CD4-positive, alpha-beta memory T cell (primary cell): ENCODE measurements around the gene KCNIP1. TPM values are rescaled to one million over a fixed set of nuclear protein-coding genes. Genes with fewer than 3 reads are reported as not detected.

Experiments
- CTCF ChIA-PET: fragments of 350-600 bp; sonication (Branson Sonifier 250); formaldehyde crosslinking; loops from one replicate; lab custom pipeline; 2021; ENCODE audit warnings: inconsistent platforms; ENCODE audit not compliant: partially characterized antibody; lab: Charles Lee
- POLR2A ChIA-PET: fragments of 350-600 bp; sonication (Branson Sonifier 250); formaldehyde crosslinking; loops from one replicate; lab custom pipeline; 2021; ENCODE audit not compliant: partially characterized antibody; lab: Charles Lee
- DNase-seq, 5 donors: peaks; one replicate each; pipeline versions ENCODE4 v3.0.0 to v3.0.0-alpha.2; 2020 to 2022; ENCODE audit warnings: mixed read lengths in 1 of 5
- H3K27ac ChIP-seq: one replicate; pipeline ENCODE4 v1.7.0; 2013; ENCODE audit warnings: low read depth, low read length
- H3K27me3 ChIP-seq: 2 replicates; pipeline ENCODE4 v1.7.0; 2013; ENCODE audit warnings: mild to moderate bottlenecking, low read length, moderate library complexity; ENCODE audit not compliant: insufficient read depth
- H3K36me3 ChIP-seq: 2 replicates; pipeline ENCODE4 v1.7.0; 2013; ENCODE audit warnings: mild to moderate bottlenecking, low read length, moderate library complexity; ENCODE audit not compliant: insufficient read depth
- H3K4me1 ChIP-seq: 2 replicates; pipeline ENCODE4 v1.7.0; 2013; ENCODE audit warnings: mild to moderate bottlenecking, low read length, moderate library complexity; ENCODE audit not compliant: insufficient read depth
- H3K4me3 ChIP-seq, 2 donors: one replicate each; pipeline ENCODE4 v1.7.0; 2013; ENCODE audit warnings: low read length in 2 of 2, mild to moderate bottlenecking in 1 of 2
- H3K9me3 ChIP-seq, 2 donors: one replicate each; pipeline ENCODE4 v1.7.0; 2013; ENCODE audit warnings: low read length in 2 of 2, control low read depth in 1 of 2; ENCODE audit not compliant: control insufficient read depth in 1 of 2
- H3K27ac Mint-ChIP-seq, 7 donors: one replicate each; pipeline ENCODE4 v1.8.0; 2020 to 2021; ENCODE audit warnings: mixed read lengths in 7 of 7, mild to moderate bottlenecking in 6 of 7, inconsistent platforms in 3 of 7, moderate library complexity in 3 of 7
- H3K27me3 Mint-ChIP-seq, 2 donors: one replicate each; pipeline ENCODE4 v1.8.0; 2020 to 2021; ENCODE audit warnings: mixed read lengths in 2 of 2
- H3K36me3 Mint-ChIP-seq, 2 donors: one replicate each; pipeline ENCODE4 v1.8.0; 2020 to 2021; ENCODE audit warnings: mixed read lengths in 2 of 2, inconsistent platforms in 1 of 2, mild to moderate bottlenecking in 1 of 2
- H3K4me1 Mint-ChIP-seq, 4 donors: one replicate each; pipeline ENCODE4 v1.8.0; 2020 to 2021; ENCODE audit warnings: mixed read lengths in 4 of 4, mild to moderate bottlenecking in 1 of 4
- H3K4me3 Mint-ChIP-seq, 8 donors: one replicate each; pipeline ENCODE4 v1.8.0; 2020 to 2021; ENCODE audit warnings: mixed read lengths in 8 of 8, mild to moderate bottlenecking in 7 of 8, moderate library complexity in 6 of 8, inconsistent platforms in 3 of 8
- H3K9me3 Mint-ChIP-seq, 8 donors: one replicate each; pipeline ENCODE4 v1.8.0; 2020 to 2021; ENCODE audit warnings: mixed read lengths in 8 of 8, mild to moderate bottlenecking in 5 of 8, inconsistent platforms in 3 of 8, moderate library complexity in 1 of 8
- intact Hi-C: fragments of 100-400 bp; cut with micrococcal nuclease; formaldehyde crosslinking; loops from one replicate; pipeline ENCODE4 v1.15.1; 2023
- polyA plus RNA-seq, 2 donors: library from polyadenylated mRNA; unstranded; fragments of 300-500 nt; fragmentation: Illumina TruSeq; gene quantifications; one replicate each; pipeline ENCODE4 v1.2.3, GENCODE V29; 2021
- total RNA-seq, 2 experiments: library from RNA; stranded (reverse); gene quantifications; one replicate each; pipeline ENCODE4 v1.2.3, GENCODE V29; 2021

The KCNIP1 gene
- total and polyA plus RNA-seq, 4 experiments from 2014 or later: not detected

- no peak overlapping the region for H3K27ac ChIP-seq
Measured at GRCh38 chr5:170697031-170697430, 193.2 kb downstream of the KCNIP1 start.

GRCh38 chr5:170700503-170700902 lies 196.7 kb downstream of the KCNIP1 start:
- CTCF ChIA-PET: no interaction called here
- Mint-ChIP-seq H3K36me3 (no peaks in the 10 kb centered on the region), H3K9me3 (peaks cover 0 to 2% (median 0%) of the 10 kb centered on the region in 8 donors)

More at GRCh38 chr5:170697031-170697430, 193.2 kb downstream of the KCNIP1 start:
- Histone ChIP-seq H3K9me3 (no peaks in the 10 kb centered on the region), H3K27me3 (no peaks in the 10 kb centered on the region), H3K4me3 (no peak overlapping the region), H3K4me1 (no peaks in the 10 kb centered on the region), H3K36me3 (no peaks in the 10 kb centered on the region)
- ChIA-PET POLR2A (no interaction called here), CTCF (no interaction called here)
- no peak overlapping the region for H3K4me3 Mint-ChIP-seq
- H3K36me3 Mint-ChIP-seq: no peaks in the 10 kb centered on the region
- intact Hi-C loops: no loop called here
- H3K9me3 Mint-ChIP-seq: peaks cover 0 to 2% (median 0%) of the 10 kb centered on the region in 8 donors
- DNase-seq: no peak
- no peaks in the 10 kb centered on the region for H3K4me1 Mint-ChIP-seq
- peaks cover 16 to 21% of the 10 kb centered on the region in 2 donors for H3K27me3 Mint-ChIP-seq
- H3K27ac Mint-ChIP-seq: no peak overlapping the region

GRCh38 chr5:170701334-170701733 lies 197.5 kb downstream of the KCNIP1 start:
- peaks cover 2 to 11% of the 10 kb centered on the region in 2 donors for H3K27me3 Mint-ChIP-seq
- H3K36me3 Mint-ChIP-seq: no peaks in the 10 kb centered on the region
- no peak overlapping the region for H3K27ac ChIP-seq
- H3K27me3 ChIP-seq: no peaks in the 10 kb centered on the region
- ChIA-PET POLR2A (no interaction called here), CTCF (no interaction called here)
- intact Hi-C loops: no loop called here
- no peak for DNase-seq
- H3K36me3 ChIP-seq: no peaks in the 10 kb centered on the region
- no peak overlapping the region for H3K27ac Mint-ChIP-seq
- H3K9me3 ChIP-seq: no peaks in the 10 kb centered on the region
- H3K4me3 Mint-ChIP-seq: no peak overlapping the region
- H3K9me3 Mint-ChIP-seq: peaks cover 0 to 2% (median 0%) of the 10 kb centered on the region in 8 donors
- no peak overlapping the region for H3K4me3 ChIP-seq
- H3K4me1 ChIP-seq: no peaks in the 10 kb centered on the region
- H3K4me1 Mint-ChIP-seq: no peaks in the 10 kb centered on the region

More at GRCh38 chr5:170700503-170700902, 196.7 kb downstream of the KCNIP1 start:
- Histone ChIP-seq H3K4me3 (no peak overlapping the region), H3K27me3 (no peaks in the 10 kb centered on the region), H3K36me3 (no peaks in the 10 kb centered on the region), H3K4me1 (no peaks in the 10 kb centered on the region), H3K9me3 (no peaks in the 10 kb centered on the region), H3K27ac (no peak overlapping the region)
- POLR2A ChIA-PET: no interaction called here
- Mint-ChIP-seq H3K4me3 (no peak overlapping the region), H3K4me1 (no peaks in the 10 kb centered on the region), H3K27me3 (peaks cover 5 to 16% of the 10 kb centered on the region in 2 donors), H3K27ac (no peak overlapping the region)
- intact Hi-C loops: no loop called here
- no peak for DNase-seq

- H3K27me3 Mint-ChIP-seq: peaks cover 4 to 12% of the 10 kb centered on the region in 2 donors
- no peaks in the 10 kb centered on the region for H3K36me3 ChIP-seq
- no peak overlapping the region for H3K27ac Mint-ChIP-seq
- H3K9me3 ChIP-seq: no peaks in the 10 kb centered on the region
- H3K27me3 ChIP-seq: no peaks in the 10 kb centered on the region
- no peak for DNase-seq
- H3K27ac ChIP-seq: no peak overlapping the region
- no peaks in the 10 kb centered on the region for H3K36me3 Mint-ChIP-seq
- no peaks in the 10 kb centered on the region for H3K4me1 Mint-ChIP-seq
- H3K4me1 ChIP-seq: no peaks in the 10 kb centered on the region
- H3K4me3 Mint-ChIP-seq: no peak overlapping the region
- intact Hi-C loops: no loop called here
- H3K9me3 Mint-ChIP-seq: peaks cover 0 to 12% (median 2%) of the 10 kb centered on the region in 8 donors
- POLR2A ChIA-PET: no interaction called here
- CTCF ChIA-PET: no interaction called here
- H3K4me3 ChIP-seq: no peak overlapping the region
Measured at GRCh38 chr5:170704417-170705192, 200.8 kb downstream of the KCNIP1 start.

GRCh38 chr5:170709640-170710039 lies 205.8 kb downstream of the KCNIP1 start:
- H3K4me3 ChIP-seq: no peak overlapping the region
- ChIA-PET CTCF (no interaction called here), POLR2A (no interaction called here)
- no peaks in the 10 kb centered on the region for H3K27me3 ChIP-seq
- no peaks in the 10 kb centered on the region for H3K4me1 ChIP-seq
- H3K4me1 Mint-ChIP-seq: no peaks in the 10 kb centered on the region
- H3K27me3 Mint-ChIP-seq: peaks cover 16 to 19% of the 10 kb centered on the region in 2 donors
- H3K36me3 Mint-ChIP-seq: no peaks in the 10 kb centered on the region
- DNase-seq: no peak
- no peak overlapping the region for H3K4me3 Mint-ChIP-seq
- intact Hi-C loops: no loop called here
- no peaks in the 10 kb centered on the region for H3K9me3 ChIP-seq
- H3K36me3 ChIP-seq: no peaks in the 10 kb centered on the region
- H3K27ac ChIP-seq: no peak overlapping the region
- H3K9me3 Mint-ChIP-seq: peaks cover 0 to 19% (median 4%) of the 10 kb centered on the region in 8 donors
- H3K27ac Mint-ChIP-seq: no peak overlapping the region

- Mint-ChIP-seq H3K9me3 (peaks cover 0 to 19% (median 4%) of the 10 kb centered on the region in 8 donors), H3K4me3 (no peak overlapping the region), H3K36me3 (no peaks in the 10 kb centered on the region), H3K27ac (no peak overlapping the region), H3K4me1 (no peaks in the 10 kb centered on the region), H3K27me3 (peaks cover 16 to 19% of the 10 kb centered on the region in 2 donors)
- no peak overlapping the region for H3K4me3 ChIP-seq
- ChIA-PET POLR2A (interaction anchor here (0.7 kb wide), 1 partner anchor 917 kb away, joined by 3 read pairs; no protein-coding TSS in a partner anchor), CTCF (interaction anchor here (0.6 kb wide), 1 partner anchor 534 kb away, joined by 3 read pairs; no protein-coding TSS in a partner anchor)
- H3K27ac ChIP-seq: no peak overlapping the region
- no peak for DNase-seq
- H3K36me3 ChIP-seq: no peaks in the 10 kb centered on the region
- no peaks in the 10 kb centered on the region for H3K4me1 ChIP-seq
- H3K9me3 ChIP-seq: no peaks in the 10 kb centered on the region
- intact Hi-C loops: no loop called here
- H3K27me3 ChIP-seq: no peaks in the 10 kb centered on the region
Measured at GRCh38 chr5:170711300-170711699, 207.5 kb downstream of the KCNIP1 start.

- no peaks in the 10 kb centered on the region for H3K9me3 ChIP-seq
- peaks cover 15 to 16% of the 10 kb centered on the region in 2 donors for H3K27me3 Mint-ChIP-seq
- no peaks in the 10 kb centered on the region for H3K36me3 ChIP-seq
Measured at GRCh38 chr5:170715141-170715540, 211.3 kb downstream of the KCNIP1 start.

More at GRCh38 chr5:170715141-170715540, 211.3 kb downstream of the KCNIP1 start:
- intact Hi-C loops: no loop called here
- Histone ChIP-seq H3K27me3 (no peaks in the 10 kb centered on the region), H3K27ac (no peak overlapping the region), H3K4me1 (no peaks in the 10 kb centered on the region), H3K4me3 (no peak overlapping the region)
- Mint-ChIP-seq H3K4me3 (no peak overlapping the region), H3K9me3 (peaks cover 0 to 11% (median under 1%) of the 10 kb centered on the region in 8 donors), H3K36me3 (no peaks in the 10 kb centered on the region), H3K4me1 (no peaks in the 10 kb centered on the region), H3K27ac (no peak overlapping the region)
- CTCF ChIA-PET: no interaction called here
- POLR2A ChIA-PET: no interaction called here
- DNase-seq: no peak
